PC-9 (cell line): ENCODE results near the gene RPL41. TPM values are rescaled to one million over a fixed set of nuclear protein-coding genes. Genes with fewer than 3 reads are reported as not detected.
A peak's percentile ranks its signal among the peaks of the same experiment; 100 is the strongest.

Source experiments
- BruUV-seq: library from RNA; stranded (reverse); fragments of 400-500 nt; replicated peaks from 2 replicates; lab custom pipeline; 2021; lab: Mats Ljungman, UMichigan
- CTCF ChIA-PET: fragments of 300-600 bp; sonication (Branson Sonifier 250); formaldehyde crosslinking; loops from one replicate; lab custom pipeline; 2022; ENCODE audit warnings: antibody characterized with exemption; lab: Charles Lee
- POLR2A ChIA-PET: fragments of 300-600 bp; sonication (Branson Sonifier 250); formaldehyde crosslinking; loops from one replicate; lab custom pipeline; 2022; ENCODE audit warnings: antibody characterized with exemption; ENCODE audit not compliant: unreplicated experiment; lab: Charles Lee
- DNase-seq, 2 experiments: peaks; one replicate each; pipeline versions ENCODE4 v3.0.0 to v3.0.0-alpha.2; 2015 to 2022; ENCODE audit warnings: mixed read lengths in 1 of 2
- H2AFZ ChIP-seq: fragments of 200-600 bp; sonication (generic); 2 replicates; pipeline ENCODE4 v1.8.1; 2017; ENCODE audit warnings: antibody characterized with exemption
- H3F3A ChIP-seq: fragments of 200-600 bp; sonication (generic); 2 replicates; pipeline ENCODE4 v1.8.1; 2017; ENCODE audit warnings: antibody characterized with exemption, mild to moderate bottlenecking, low read depth; ENCODE audit not compliant: insufficient read depth
- H3K27ac ChIP-seq: fragments of 200-600 bp; sonication (generic); 2 replicates; pipeline ENCODE4 v1.6.1; 2016; ENCODE audit warnings: mixed run types
- H3K27me3 ChIP-seq: fragments of 200-600 bp; sonication (generic); 2 replicates; pipeline ENCODE4 v1.6.1; 2016; ENCODE audit warnings: low read depth, mixed run types; ENCODE audit not compliant: insufficient read depth
- H3K36me3 ChIP-seq: fragments of 200-600 bp; sonication (generic); 2 replicates; pipeline ENCODE4 v1.6.1; 2016; ENCODE audit warnings: low read depth, mixed run types
- H3K4me1 ChIP-seq: fragments of 200-600 bp; sonication (generic); replicated peaks from 2 replicates; pipeline ENCODE4 v1.6.1; 2016; ENCODE audit warnings: mixed run types; ENCODE audit not compliant: insufficient read depth
- H3K4me2 ChIP-seq: fragments of 200-600 bp; sonication (generic); 2 replicates; pipeline ENCODE4 v1.6.1; 2017; ENCODE audit warnings: mixed run types
- H3K4me3 ChIP-seq: fragments of 200-600 bp; sonication (generic); 2 replicates; pipeline ENCODE4 v1.6.1; 2016; ENCODE audit warnings: mixed run types
- H3K79me2 ChIP-seq: fragments of 200-600 bp; sonication (generic); 2 replicates; pipeline ENCODE4 v1.6.1; 2017; ENCODE audit warnings: low read depth, mixed run types
- H3K9me2 ChIP-seq: fragments of 200-600 bp; sonication (generic); 2 replicates; pipeline ENCODE4 v1.8.1; 2017; ENCODE audit warnings: mild to moderate bottlenecking; ENCODE audit not compliant: insufficient read depth
- H3K9me3 ChIP-seq: fragments of 200-600 bp; sonication (generic); 2 replicates; pipeline ENCODE4 v1.8.1; 2016; ENCODE audit warnings: low read depth; ENCODE audit not compliant: insufficient read depth
- H4K20me1 ChIP-seq: fragments of 200-600 bp; sonication (generic); 2 replicates; pipeline ENCODE4 v1.8.1; 2017; ENCODE audit not compliant: insufficient read depth
- CTCF ChIP-seq: fragments of 200-600 bp; sonication (generic); conservative IDR thresholded peaks from 2 replicates; pipeline ENCODE4 v1.6.1; 2017; ENCODE audit warnings: mixed run types, antibody characterized with exemption, mild to moderate bottlenecking, moderate library complexity
- EZH2 ChIP-seq: fragments of 200-600 bp; sonication (generic); IDR thresholded peaks from 2 replicates; pipeline ENCODE4 v1.8.0; 2017; ENCODE audit warnings: antibody characterized with exemption, low read depth
- intact Hi-C: fragments of 100-400 bp; cut with micrococcal nuclease; formaldehyde crosslinking; loops from one replicate; pipeline ENCODE4 v1.10.0; 2022; ENCODE audit not compliant: unreplicated experiment
- total RNA-seq: library from RNA; stranded (reverse); gene quantifications from 2 replicates; pipeline ENCODE4 v1.2.3, GENCODE V29; 2021

The RPL41 gene
- total RNA-seq, 1 experiment from 2014 or later: 3,423 TPM

- peak overlapping the region; percentile 27 for H3K4me2 ChIP-seq
- CTCF ChIA-PET: no interaction called here
Observed at GRCh38 chr12:56130876-56131275, 14.4 kb downstream of the RPL41 start.

GRCh38 chr12:56134897-56135296 lies 18.5 kb downstream of the RPL41 start:
- Histone ChIP-seq H3K9me2 (no peaks in the 10 kb centered on the region), H4K20me1 (no peaks in the 10 kb centered on the region), H2AFZ (no peak overlapping the region), H3K27ac (no peak overlapping the region), H3K4me3 (no peak overlapping the region), H3F3A (no peaks in the 10 kb centered on the region), H3K36me3 (peaks cover 17% of the 10 kb centered on the region; the same call in 1 of the 2 replicates), H3K9me3 (no peaks in the 10 kb centered on the region), H3K79me2 (no peaks in the 10 kb centered on the region), H3K27me3 (no peaks in the 10 kb centered on the region), H3K4me2 (no peak overlapping the region), H3K4me1 (peaks cover 11% of the 10 kb centered on the region)
- POLR2A ChIA-PET: no interaction called here
- no TSS peak for BruUV-seq
- TF ChIP-seq CTCF: no peak
- TF ChIP-seq EZH2: no peak
- peak in 1 of 2 experiments; percentile 11 for DNase-seq
- intact Hi-C loops: no loop called here
- CTCF ChIA-PET: no interaction called here

More at GRCh38 chr12:56130876-56131275, 14.4 kb downstream of the RPL41 start:
- intact Hi-C loops: no loop called here
- POLR2A ChIA-PET: no interaction called here
- H4K20me1 ChIP-seq: no peaks in the 10 kb centered on the region
- no peaks in the 10 kb centered on the region for H3K9me2 ChIP-seq
- H3K4me1 ChIP-seq: peaks cover 31% of the 10 kb centered on the region
- no peaks in the 10 kb centered on the region for H3K27me3 ChIP-seq
- TF ChIP-seq EZH2 (no peak), CTCF (no peak)
- BruUV-seq: no TSS peak
- no peaks in the 10 kb centered on the region for H3K9me3 ChIP-seq
- no peak overlapping the region for H3K4me3 ChIP-seq
- no peak overlapping the region for H2AFZ ChIP-seq
- peak in 1 of 2 experiments; percentile 52 for DNase-seq
- H3K27ac ChIP-seq: no peak overlapping the region
- peaks cover 18% of the 10 kb centered on the region for H3F3A ChIP-seq
- peaks cover 11% of the 10 kb centered on the region; the same call in 1 of the 2 replicates for H3K36me3 ChIP-seq
- peaks cover 6% of the 10 kb centered on the region; the same call in 1 of the 2 replicates for H3K79me2 ChIP-seq

- Histone ChIP-seq H3K27ac (no peak overlapping the region), H3K4me2 (no peak overlapping the region), H3K27me3 (no peaks in the 10 kb centered on the region), H4K20me1 (no peaks in the 10 kb centered on the region), H2AFZ (no peak overlapping the region), H3K4me3 (no peak overlapping the region), H3K36me3 (peaks cover 9% of the 10 kb centered on the region; the same call in 1 of the 2 replicates), H3K9me3 (no peaks in the 10 kb centered on the region), H3K79me2 (no peaks in the 10 kb centered on the region), H3K4me1 (no peaks in the 10 kb centered on the region), H3F3A (no peaks in the 10 kb centered on the region), H3K9me2 (no peaks in the 10 kb centered on the region)
- POLR2A ChIA-PET: no interaction called here
- no TSS peak for BruUV-seq
- intact Hi-C loops: no loop called here
- DNase-seq: no peak
- CTCF ChIA-PET: no interaction called here
- TF ChIP-seq EZH2: no peak
- TF ChIP-seq CTCF: no peak
Observed at GRCh38 chr12:56137853-56138571, 21.6 kb downstream of the RPL41 start.
